Hematopoietic multipotent progenitor cell treated with erythropoietin and hydrocortisone succinate and interleukin-3 and kit ligand, for 8 days (in vitro differentiated cells): ENCODE results near the gene EN2.

ENCODE experiments used
- DNase-seq: peaks from one replicate; pipeline ENCODE4 v3.0.0-alpha.2; 2015

EN2 gene

GRCh38 chr7:155488483-155489127 lies 30.7 kb downstream of the EN2 start:
- no peak for DNase-seq

DNA sequence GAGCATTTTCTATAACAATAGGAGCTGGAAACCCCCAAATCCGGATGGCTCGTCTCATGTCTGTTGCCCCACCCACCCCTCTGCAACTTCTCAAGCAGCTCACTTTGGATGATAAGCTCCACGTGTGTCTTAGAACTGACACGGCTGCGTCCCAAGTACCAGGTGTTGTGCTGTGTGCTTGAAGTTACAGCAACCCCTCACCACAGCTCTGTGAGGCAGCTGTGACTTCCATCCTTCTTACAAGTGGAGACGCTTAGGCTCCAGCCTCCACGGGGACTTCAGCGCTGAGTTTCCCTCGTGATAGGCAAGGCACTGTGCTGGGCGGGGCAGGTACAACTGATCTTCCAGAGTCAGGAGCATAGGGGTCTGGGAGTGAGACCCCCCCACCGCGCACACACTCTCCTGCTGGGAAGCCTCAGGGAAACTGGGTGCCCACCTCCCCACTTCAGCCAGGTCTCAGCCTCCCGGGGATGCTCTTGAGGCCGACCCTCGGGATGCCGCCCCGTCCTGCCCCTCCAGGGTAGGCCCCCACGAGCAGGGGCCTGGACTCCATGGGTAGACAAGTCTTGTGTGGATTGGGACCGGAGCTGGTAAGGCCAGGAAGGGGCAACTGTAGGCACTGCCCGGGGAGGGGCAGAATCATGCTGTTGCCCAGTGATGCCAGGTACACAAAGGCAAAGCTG lies 31.4 kb downstream of the EN2 start:
- DNase-seq = no peak

DNA sequence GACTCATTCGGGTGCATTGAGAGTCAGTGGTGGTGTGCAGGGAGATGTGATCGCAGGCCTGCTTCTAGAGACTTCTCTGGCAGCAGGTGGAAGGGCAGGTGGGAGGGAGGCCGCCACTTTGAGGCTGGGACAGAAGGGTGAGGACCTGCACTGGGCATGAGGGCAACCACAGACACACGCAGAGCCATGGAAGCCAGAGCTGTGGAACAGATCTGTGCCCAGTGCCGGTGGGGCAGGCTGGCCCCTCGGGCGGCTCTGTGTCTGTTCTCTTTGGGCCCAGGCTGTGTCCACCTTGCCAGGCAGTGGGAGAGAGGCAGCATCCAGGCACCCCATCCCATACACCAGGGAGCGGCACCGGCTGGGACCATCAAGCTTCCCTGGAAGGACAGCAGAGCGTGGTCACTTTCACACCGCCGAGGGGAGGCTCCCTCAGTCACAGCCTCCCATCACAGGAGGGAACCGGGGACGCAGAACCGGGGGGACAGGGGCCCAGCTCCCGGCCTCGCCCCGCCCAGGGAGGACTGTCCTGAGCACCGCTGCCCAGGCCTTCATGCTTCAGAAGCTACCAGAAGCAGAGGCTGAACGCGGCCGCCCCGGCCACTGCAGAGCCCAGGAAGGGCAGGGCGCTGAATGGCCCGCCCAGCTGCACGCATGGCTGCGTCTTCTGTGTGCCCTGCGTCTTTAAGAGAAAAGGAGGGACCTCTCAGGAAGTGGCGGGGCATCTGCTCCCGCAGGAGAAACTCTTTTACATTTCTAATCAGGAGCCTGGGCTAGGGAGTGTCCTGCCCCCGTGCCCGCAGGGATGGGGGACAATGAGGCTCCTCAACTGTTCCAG lies 32.1 kb downstream of the EN2 start:
- no peak for DNase-seq

GRCh38 chr7:155490697-155491628 lies 33.0 kb downstream of the EN2 start:
- no peak for DNase-seq

DNA sequence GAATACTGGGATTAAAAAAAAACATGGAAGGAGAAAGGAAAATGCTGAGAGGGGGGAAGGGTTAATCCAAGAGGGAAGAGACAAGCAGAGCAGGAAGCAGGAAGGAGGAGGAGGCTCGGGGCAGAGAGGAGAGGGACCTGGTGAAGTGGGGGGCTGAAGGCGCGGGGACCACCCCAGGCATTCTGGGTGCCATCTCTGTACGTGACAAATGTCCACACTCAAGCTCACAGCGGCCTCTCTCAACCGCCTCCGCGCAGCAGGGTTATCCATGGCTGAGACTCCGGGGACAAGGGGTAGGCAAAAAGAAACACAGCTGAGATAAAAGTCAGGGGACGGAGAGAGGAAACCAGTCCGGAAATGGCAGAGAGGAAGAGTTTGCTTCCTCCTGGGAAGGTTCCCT lies 33.9 kb downstream of the EN2 start:
- no peak for DNase-seq

- no peak for DNase-seq
Observed at GRCh38 chr7:155493744-155494538, 36.0 kb downstream of the EN2 start.

DNA sequence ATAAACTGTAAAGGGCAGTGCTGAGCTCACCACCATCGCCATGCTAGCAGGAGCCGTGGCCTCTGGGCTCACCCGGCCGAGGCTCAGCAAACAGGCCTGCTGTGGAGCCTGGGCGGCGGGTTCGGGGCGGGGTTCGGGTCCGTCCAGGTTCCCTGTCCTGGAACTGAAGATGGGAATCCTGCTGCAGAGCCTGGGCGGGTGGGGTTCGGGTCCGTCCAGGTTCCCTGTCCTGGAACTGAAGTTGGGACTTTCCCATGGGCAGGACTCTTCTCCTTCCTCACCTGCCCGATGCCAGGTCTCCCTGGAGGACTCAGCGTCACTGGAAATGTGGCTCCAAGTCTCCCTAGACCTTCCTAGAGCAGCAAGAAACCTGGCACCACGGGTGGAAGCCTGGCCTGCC lies 36.6 kb downstream of the EN2 start:
- no peak for DNase-seq

DNA sequence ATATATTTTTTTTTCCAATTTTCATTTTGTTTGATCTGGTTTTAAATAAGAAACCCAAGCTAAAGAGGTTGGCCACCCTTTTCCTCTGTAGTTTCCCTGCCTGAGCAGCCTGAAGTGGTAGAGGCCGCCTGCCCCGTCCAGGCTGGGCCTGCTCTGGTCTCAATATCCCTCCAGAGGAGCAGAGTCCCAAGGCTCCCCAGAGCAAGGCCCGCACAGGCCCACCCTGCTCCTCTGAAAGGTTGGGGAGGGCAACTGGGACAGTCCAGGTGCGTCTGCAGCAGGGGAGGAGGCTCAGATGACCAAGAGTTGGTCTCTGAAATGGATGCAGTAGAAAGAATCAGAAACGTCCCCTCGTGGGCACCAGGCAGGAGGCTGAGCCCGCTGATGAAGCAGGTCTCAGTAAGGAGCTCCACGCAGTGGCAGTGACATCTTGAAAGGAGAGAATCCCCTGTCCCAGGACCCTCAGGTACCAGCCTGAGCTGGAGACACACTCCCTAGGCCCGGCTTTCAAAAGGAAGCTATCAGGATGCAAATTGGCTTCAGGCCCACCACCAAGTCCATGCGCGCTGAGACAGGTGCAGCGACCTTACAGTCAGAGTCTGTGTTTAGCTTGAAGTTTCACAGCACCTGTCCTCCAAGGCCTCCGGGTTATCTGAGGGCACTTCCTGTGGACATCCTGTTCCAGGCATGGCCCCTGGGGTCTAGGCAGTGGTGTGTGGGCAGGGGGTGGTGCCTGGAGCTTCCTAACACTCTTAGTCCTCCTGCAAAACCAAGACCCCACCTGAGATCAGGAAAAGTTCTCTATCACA lies 37.7 kb downstream of the EN2 start:
- DNase-seq = no peak

DNA sequence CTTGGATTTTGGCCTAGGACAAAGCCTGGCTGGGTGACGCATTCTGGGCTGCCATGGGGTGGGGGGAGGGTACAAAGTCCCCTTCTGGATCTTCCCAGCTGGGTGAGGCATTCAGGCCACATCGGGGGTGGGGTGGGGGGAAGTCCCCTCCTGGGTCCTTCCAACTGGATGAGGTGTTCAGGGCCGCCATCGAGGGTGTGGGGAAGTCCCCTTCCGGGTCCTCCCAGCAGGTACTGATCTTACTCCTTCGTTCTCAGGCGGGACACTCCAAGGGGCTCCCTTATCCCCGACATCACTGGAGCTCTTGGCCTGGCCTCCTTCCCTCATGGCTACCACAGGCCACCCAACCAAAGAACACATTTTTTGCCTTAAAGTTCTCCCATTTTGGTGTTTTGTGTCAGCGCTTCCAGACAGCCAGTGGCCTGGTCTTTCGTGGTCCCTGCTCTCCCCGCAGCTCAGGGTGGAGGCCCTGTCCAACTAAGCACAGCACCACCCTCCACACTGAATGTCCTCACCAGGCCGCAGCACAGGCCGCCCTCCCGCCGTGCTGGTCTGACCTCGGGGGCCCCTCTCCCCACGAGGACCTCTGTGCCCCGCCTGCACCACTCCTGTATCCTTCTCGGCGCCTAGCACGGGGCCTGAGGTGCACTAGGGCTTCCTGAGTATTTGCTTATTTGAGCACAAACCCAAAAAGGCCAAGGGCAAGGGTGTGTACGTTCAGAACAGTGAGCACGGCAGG lies 38.5 kb downstream of the EN2 start:
- DNase-seq = no peak

DNA sequence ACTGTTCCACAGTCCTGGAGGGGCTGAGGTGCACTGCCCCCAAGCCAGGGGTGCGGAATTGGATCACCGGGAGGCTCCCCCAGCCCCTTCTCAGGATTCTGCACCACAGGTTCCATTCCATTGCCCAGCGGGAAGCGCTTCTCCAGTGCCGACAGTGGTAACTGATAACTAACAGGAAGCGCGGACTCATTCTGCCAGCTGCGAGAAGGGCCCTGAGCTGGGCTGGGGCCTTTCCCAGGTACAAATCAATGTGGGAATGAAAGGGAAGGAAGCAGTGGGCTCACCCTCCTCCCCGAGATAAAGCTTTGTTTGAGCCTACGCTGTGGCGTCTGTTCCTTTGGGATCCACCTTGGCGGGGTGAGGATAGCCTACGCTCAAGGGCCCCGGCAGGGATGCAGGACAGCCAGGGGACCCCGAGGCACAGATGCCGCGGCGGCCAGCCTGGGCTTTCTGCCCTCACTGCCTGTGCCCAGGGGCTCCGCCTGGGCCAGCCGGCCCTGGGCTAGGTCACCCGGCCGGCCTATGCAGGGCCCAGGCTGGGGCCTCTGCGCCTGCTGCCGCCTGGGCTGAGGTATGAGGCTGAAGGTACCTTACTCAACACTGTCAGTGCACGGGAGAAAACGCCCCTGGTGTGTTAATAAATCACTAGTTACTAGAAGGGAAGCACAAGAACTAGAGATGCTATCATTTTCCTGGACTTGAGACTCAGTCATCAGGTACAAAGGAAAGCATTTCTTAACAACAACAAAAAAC lies 39.4 kb downstream of the EN2 start:
- DNase-seq = no peak

- no peak for DNase-seq
Observed at GRCh38 chr7:155505422-155505793, 47.5 kb downstream of the EN2 start.

- no peak for DNase-seq
Observed at GRCh38 chr7:155506854-155507337, 49.0 kb downstream of the EN2 start.

DNA sequence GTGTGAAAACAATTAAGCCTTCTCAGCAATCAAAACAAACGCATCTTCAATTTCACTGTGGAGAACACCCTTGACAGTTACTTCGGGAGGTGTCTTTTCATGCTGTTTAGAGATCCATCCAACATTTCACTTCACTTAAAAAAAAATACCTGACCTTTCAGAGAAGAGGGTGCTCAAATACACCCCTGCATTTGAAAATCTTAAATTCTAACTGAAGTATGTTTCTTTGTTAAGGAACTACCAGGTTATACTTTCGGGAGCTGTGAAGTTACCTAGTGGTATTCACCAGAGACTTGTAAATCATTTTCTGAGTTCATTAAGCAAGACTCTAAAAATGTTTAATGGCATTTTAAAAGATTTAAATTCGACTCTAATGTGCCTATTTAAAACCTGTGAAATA lies 49.6 kb downstream of the EN2 start:
- no peak for DNase-seq

- no peak for DNase-seq
Observed at GRCh38 chr7:155508376-155509358, 50.7 kb downstream of the EN2 start.

GRCh38 chr7:155509359-155509724 lies 51.4 kb downstream of the EN2 start:
- DNase-seq = no peak

DNA sequence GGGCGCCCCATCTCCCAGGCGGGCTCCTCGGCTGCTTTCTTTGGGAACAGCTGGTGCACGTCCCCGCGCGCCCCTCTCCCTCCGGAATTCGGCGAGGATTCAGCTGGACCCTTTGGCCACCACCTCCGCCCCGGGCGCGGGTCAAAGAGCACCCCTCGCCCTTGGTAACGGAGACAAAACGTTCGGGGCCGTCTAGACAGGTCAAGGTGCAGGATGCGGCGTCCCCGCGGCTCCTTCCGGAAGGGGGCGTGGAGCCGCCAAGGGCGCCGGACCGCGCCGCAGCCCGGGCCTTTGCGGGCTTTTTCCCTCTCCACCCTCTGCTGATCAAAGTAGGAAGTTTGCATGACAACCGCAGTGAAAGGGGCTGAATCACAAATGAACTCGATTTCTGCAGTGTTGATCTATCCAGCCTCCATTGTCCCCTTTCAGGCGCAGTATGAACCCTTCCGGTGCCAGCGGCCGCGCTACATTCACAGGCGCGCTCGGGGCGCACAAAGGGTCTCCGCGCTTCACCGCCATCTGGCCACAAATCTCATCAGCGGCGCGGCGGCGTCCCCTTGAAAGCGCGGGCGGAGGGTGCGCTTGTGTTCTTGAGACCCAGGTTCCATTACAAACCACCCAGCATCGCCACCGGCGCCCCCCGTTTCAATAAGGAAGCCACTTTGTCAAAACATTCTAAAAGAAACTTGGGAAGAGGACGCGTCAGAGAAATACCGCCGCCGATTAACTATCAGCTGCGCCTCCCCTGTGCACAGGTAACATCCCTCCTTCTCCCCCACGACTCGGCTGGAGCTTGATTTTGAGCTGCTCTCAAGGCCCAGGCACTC lies 52.0 kb downstream of the EN2 start:
- DNase-seq = no peak

DNA sequence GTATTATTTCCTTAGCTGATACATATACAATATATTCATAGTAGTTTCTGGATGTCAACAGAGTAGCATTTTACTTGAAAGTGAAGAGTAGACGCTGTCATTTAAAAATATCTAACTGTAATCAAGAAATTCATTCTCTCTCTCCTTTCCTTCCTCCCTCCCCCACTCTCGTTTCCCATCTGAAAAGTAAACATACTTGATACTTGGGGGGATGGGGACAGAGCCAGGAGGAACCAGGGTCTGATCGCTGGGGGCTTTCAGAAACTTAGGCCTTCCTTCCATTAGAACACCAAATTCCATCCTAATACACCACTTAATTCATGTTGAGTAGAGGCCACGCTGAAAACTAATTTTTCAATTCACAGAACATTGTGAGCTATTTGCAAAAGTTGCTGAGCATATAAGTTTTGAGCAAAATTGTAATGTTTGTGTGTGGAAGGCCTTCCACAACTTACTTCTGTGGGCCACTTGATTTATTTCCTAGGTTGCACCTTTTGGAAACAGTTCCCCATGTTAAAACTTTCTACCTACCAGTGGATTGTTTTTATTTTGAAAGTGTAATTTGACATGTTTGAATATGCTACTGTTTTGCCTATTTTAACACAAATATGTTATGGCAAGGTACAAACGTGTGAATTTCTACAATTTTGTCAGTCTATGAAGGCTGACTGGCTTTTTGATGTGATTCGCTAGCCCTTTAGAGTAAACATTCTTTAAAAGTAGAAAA lies 53.2 kb downstream of the EN2 start:
- DNase-seq = no peak
